Mammary epithelial cell (primary cell): ENCODE results near the gene RFTN1.

Experiments used
- CTCF ChIP-seq, 2 donors: IDR thresholded peaks in 1 of 2; conservative IDR thresholded peaks in 1 of 2; 2 replicates each; pipeline ENCODE4 v1.5.1; 2011 to 2012; ENCODE audit warnings: inconsistent platforms in 2 of 2, low read length in 2 of 2, mild to moderate bottlenecking in 2 of 2, control low read depth in 1 of 2, low read depth in 1 of 2; ENCODE audit not compliant: insufficient read depth in 1 of 2; ENCODE audit errors: extremely low read depth in 1 of 2
- EZH2 ChIP-seq: IDR thresholded peaks from 2 replicates; pipeline ENCODE4 v1.6.1; 2012; ENCODE audit warnings: low read length, inconsistent platforms, borderline replicate concordance

DNA sequence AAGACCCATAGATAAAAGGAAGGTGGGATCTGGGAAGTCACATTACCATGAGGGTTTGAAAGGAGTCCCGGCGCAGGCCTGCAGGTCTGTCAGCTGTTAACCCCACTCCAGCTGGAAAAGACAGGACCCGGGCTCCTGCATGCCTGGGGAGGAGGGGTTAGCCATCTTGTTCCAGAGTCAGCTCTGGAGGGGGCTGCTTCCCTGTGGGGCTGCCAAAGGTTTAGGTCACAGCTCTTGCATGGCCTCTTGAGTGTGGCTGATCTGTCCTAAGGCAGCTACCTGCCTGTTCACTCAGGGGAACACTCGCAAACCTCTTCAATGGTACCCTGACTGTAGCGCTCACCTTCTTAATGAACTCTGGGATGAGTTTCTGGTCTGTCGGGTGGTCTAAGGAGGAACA is 104.5 kb downstream of the RFTN1 start:
- TF ChIP-seq CTCF (conservative IDR thresholded peaks at IDR 0.05 in 1 of 2, IDR thresholded peaks at IDR 0.05 in 1 of 2; ENCODE audit: extremely low read depth in 1 of 2, insufficient read depth in 1 of 2, low read depth in 1 of 2, low read length in 2 of 2) (no peak), EZH2 (no peak)
